ENCODE data around the gene SLC25A6. TPM values are rescaled to one million over a fixed set of nuclear protein-coding genes. Genes with fewer than 3 reads are reported as not detected.

SLC25A6 gene
- polyA plus RNA-seq, 1 of the 3 experiments (the other 2 are of a cell fraction): 981 TPM

- Histone ChIP-seq H3K79me2 (ENCODE audit: insufficient read depth) (no peaks in the 10 kb centered on the region), H3F3A (replicated peaks; ENCODE audit: insufficient read depth) (peaks cover 5% of the 10 kb centered on the region), H4K20me1 (ENCODE audit: insufficient read depth) (no peaks in the 10 kb centered on the region), H3K9ac (no peak overlapping the region), H3K36me3 (replicated peaks in 1 of 2; ENCODE audit: control insufficient read depth in 1 of 2, insufficient read depth in 2 of 2, low read length in 1 of 2) (peaks cover 0 to 23% of the 10 kb centered on the region in 2 experiments), H3K4me1 (ENCODE audit: control insufficient read depth in 1 of 2, insufficient read depth in 2 of 2, low read depth in 1 of 2, low read length in 1 of 2) (no peaks in the 10 kb centered on the region), H3K27me3 (ENCODE audit: insufficient read depth) (no peaks in the 10 kb centered on the region), H3K27ac (ENCODE audit: low read depth in 2 of 2, low read length in 1 of 2) (no peak overlapping the region), H3K9me2 (no peaks in the 10 kb centered on the region), H3K9me3 (no peaks in the 10 kb centered on the region), H3K4me3 (ENCODE audit: low read depth in 2 of 2, low read length in 1 of 2) (no peak overlapping the region; a peak in 1 of 4 replicates), H3K4me2 (no peak overlapping the region), H2AFZ (ENCODE audit: low read depth) (no peak overlapping the region)
- CTCF ChIA-PET: no interaction called here
- POLR2A ChIA-PET: no interaction called here
- WGBS (ENCODE audit: low lambda C conversion rate): 79% methylated on average over 10 of the region's 10 CpGs
- DNase-seq: no peak
- TF ChIP-seq ELF1 (IDR thresholded peaks at IDR 0.05) (no peak), RAD21 (IDR thresholded peaks at IDR 0.05; ENCODE audit: low read length) (no peak), USF2 (IDR thresholded peaks at IDR 0.05; ENCODE audit: borderline replicate concordance, low read depth, low read length) (no peak), EZH2phosphoT487 (IDR thresholded peaks at IDR 0.05; ENCODE audit: borderline replicate concordance, low read depth) (no peak), MEF2A (IDR thresholded peaks at IDR 0.05; ENCODE audit: borderline replicate concordance, low read depth) (no peak), GABPA (IDR thresholded peaks at IDR 0.05; ENCODE audit: low read depth) (no peak)
Observed at GRCh38 chrX:1425381-1425780, 33.5 kb upstream of the SLC25A6 start.

GRCh38 chrX:1424147-1424851 is 32.4 kb upstream of the SLC25A6 start:
- no peaks in the 10 kb centered on the region for H3K9me3 ChIP-seq
- CTCF ChIA-PET: no interaction called here
- H3K27ac ChIP-seq (ENCODE audit: low read depth in 2 of 2, low read length in 1 of 2): no peak overlapping the region
- WGBS (ENCODE audit: low lambda C conversion rate): 76% methylated on average over 9 of the region's 9 CpGs
- no peak overlapping the region for H3K9ac ChIP-seq
- H3K4me2 ChIP-seq: no peak overlapping the region
- TF ChIP-seq CHD2 (IDR thresholded peaks at IDR 0.05; ENCODE audit: low read length, partially characterized antibody) (no peak), FOXJ3 (CRISPR knock-in tag; IDR thresholded peaks at IDR 0.05) (no peak), NRF1 (IDR thresholded peaks at IDR 0.05; ENCODE audit: low read depth, low read length) (no peak)
- H3K9me2 ChIP-seq: no peaks in the 10 kb centered on the region
- H3K36me3 ChIP-seq (replicated peaks in 1 of 2; ENCODE audit: control insufficient read depth in 1 of 2, insufficient read depth in 2 of 2, low read length in 1 of 2): peaks cover 0 to 20% of the 10 kb centered on the region in 2 experiments
- H3F3A ChIP-seq (replicated peaks; ENCODE audit: insufficient read depth): peaks cover 5% of the 10 kb centered on the region
- no peak overlapping the region for H3K4me3 ChIP-seq (ENCODE audit: low read depth in 2 of 2, low read length in 1 of 2)
- no peaks in the 10 kb centered on the region for H3K27me3 ChIP-seq (ENCODE audit: insufficient read depth)
- no peaks in the 10 kb centered on the region for H4K20me1 ChIP-seq (ENCODE audit: insufficient read depth)
- no peak for DNase-seq
- POLR2A ChIA-PET: no interaction called here
- H3K79me2 ChIP-seq (ENCODE audit: insufficient read depth): no peaks in the 10 kb centered on the region
- no peaks in the 10 kb centered on the region for H3K4me1 ChIP-seq (ENCODE audit: control insufficient read depth in 1 of 2, insufficient read depth in 2 of 2, low read depth in 1 of 2, low read length in 1 of 2)
- H2AFZ ChIP-seq (ENCODE audit: low read depth): no peak overlapping the region

GRCh38 chrX:1423215-1423614 is 31.3 kb upstream of the SLC25A6 start:
- H3K4me2 ChIP-seq: no peak overlapping the region
- no peaks in the 10 kb centered on the region for H3K9me3 ChIP-seq
- TF ChIP-seq FOXM1 (IDR thresholded peaks at IDR 0.05; ENCODE audit: low read depth) (no peak), REST (IDR thresholded peaks at IDR 0.05; ENCODE audit: low read depth, low read length) (no peak), MEF2A (IDR thresholded peaks at IDR 0.05; ENCODE audit: borderline replicate concordance, low read depth) (no peak), RCOR1 (IDR thresholded peaks at IDR 0.05; ENCODE audit: low read length) (no peak), GATA2 (CRISPR knock-in tag; IDR thresholded peaks at IDR 0.05) (no peak), RAD21 (IDR thresholded peaks at IDR 0.05; ENCODE audit: low read length) (no peak), JUND (IDR thresholded peaks at IDR 0.05) (no peak), USF2 (IDR thresholded peaks at IDR 0.05; ENCODE audit: borderline replicate concordance, low read depth, low read length) (no peak), PBX3 (IDR thresholded peaks at IDR 0.05) (no peak), ELF1 (IDR thresholded peaks at IDR 0.05) (no peak), TCF12 (IDR thresholded peaks at IDR 0.05) (no peak)
- WGBS (ENCODE audit: low lambda C conversion rate): 55% methylated on average over 2 of the region's 2 CpGs
- H3K9me2 ChIP-seq: no peaks in the 10 kb centered on the region
- peaks cover 5% of the 10 kb centered on the region for H3F3A ChIP-seq (replicated peaks; ENCODE audit: insufficient read depth)
- no peak overlapping the region for H3K9ac ChIP-seq
- no peaks in the 10 kb centered on the region for H3K27me3 ChIP-seq (ENCODE audit: insufficient read depth)
- no peaks in the 10 kb centered on the region for H4K20me1 ChIP-seq (ENCODE audit: insufficient read depth)
- H3K79me2 ChIP-seq (ENCODE audit: insufficient read depth): no peaks in the 10 kb centered on the region
- POLR2A ChIA-PET: no interaction called here
- CTCF ChIA-PET: no interaction called here
- DNase-seq: no peak
- H3K4me3 ChIP-seq (ENCODE audit: low read depth in 2 of 2, low read length in 1 of 2): no peak overlapping the region; a peak in 1 of 4 replicates
- H3K4me1 ChIP-seq (ENCODE audit: control insufficient read depth in 1 of 2, insufficient read depth in 2 of 2, low read depth in 1 of 2, low read length in 1 of 2): no peaks in the 10 kb centered on the region
- peaks cover 0 to 24% of the 10 kb centered on the region in 2 experiments for H3K36me3 ChIP-seq (replicated peaks in 1 of 2; ENCODE audit: control insufficient read depth in 1 of 2, insufficient read depth in 2 of 2, low read length in 1 of 2)
- no peak overlapping the region for H2AFZ ChIP-seq (ENCODE audit: low read depth)
- H3K27ac ChIP-seq (ENCODE audit: low read depth in 2 of 2, low read length in 1 of 2): no peak overlapping the region

Measured in SK-N-SH (cell line).